ENCODE data around the gene LDB2.

LDB2 gene

GRCh38 chr4:16462656-16463055 lies 435.8 kb downstream of the LDB2 start:
- DNase-seq: no peak

- DNase-seq: no peak
These were observed 437.1 kb downstream of the LDB2 start for GRCh38 chr4:16461362-16461761.

DNA sequence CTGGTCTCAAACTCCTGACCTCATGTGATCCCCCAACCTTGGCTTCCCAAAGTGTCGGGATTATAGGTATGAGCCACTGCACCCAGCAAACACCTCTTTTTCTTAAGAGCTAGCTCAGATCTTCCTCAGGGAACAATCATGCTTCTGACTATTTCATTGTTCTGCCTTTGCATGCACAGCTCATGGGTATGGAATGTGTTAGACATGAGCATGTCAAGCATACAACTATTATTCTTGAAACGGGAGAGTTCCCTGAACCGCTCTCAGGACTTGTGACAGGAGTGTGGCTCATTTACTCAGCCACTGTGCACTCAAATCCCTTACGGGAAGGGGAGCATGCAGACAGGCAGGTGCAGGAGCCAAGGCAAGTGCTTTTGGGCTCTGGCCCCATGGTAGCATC lies 440.5 kb downstream of the LDB2 start:
- DNase-seq: no peak

All from central memory CD4-positive, alpha-beta T cell (primary cell).